Muscle of arm (tissue), 14 donors: ENCODE results near the gene B3GALT4. TPM values are rescaled to one million over a fixed set of nuclear protein-coding genes. Genes with fewer than 3 reads are reported as not detected.
"Not testable (repeated sequence)": the region's sequence is repeated elsewhere in the genome, so short reads cannot be mapped to it uniquely, and the experiment has no call there.

Experiments used
- DNase-seq: peaks from one replicate; pipeline ENCODE4 v3.0.0-alpha.2; 2013
- long read RNA-seq, 11 donors: transcript quantifications; one replicate each; lab custom pipeline, GENCODE V29; 2026
- polyA plus RNA-seq, 12 donors: library from polyadenylated mRNA; unstranded; fragments of 120-200 nt; gene quantifications; one replicate each; pipeline ENCODE4 v1.2.1, GENCODE V29; 2013; ENCODE audit not compliant: insufficient read length in 12 of 12

The B3GALT4 gene
- 1 to 10 TPM in 10 of 12 donors, not detected in 2; 1.3 to 3.8 (median 2.0) TPM for polyA plus RNA-seq
- long read RNA-seq, donor 1, transcript B3GALT4-204 (1 exons, 1,694 nt): major isoform, 18 of 18 reads
- long read RNA-seq, donor 1, partial matches to known transcripts: 0 of 18 reads
- long read RNA-seq, donor 1, other reads (novel, unspliced or antisense): 0 of 18 reads
- long read RNA-seq, donor 2, partial matches to known transcripts: 0 of 2 reads
- long read RNA-seq, donor 2, other reads (novel, unspliced or antisense): 0 of 2 reads
- long read RNA-seq, donor 3, partial matches to known transcripts: 0 of 3 reads
- long read RNA-seq, donor 3, other reads (novel, unspliced or antisense): 0 of 3 reads
- long read RNA-seq, donor 4: 0 reads
- long read RNA-seq, donor 5, partial matches to known transcripts: 0 of 2 reads
- long read RNA-seq, donor 5, other reads (novel, unspliced or antisense): 0 of 2 reads
- long read RNA-seq, donor 6, partial matches to known transcripts: 0 of 1 reads
- long read RNA-seq, donor 6, other reads (novel, unspliced or antisense): 0 of 1 reads
- long read RNA-seq, donor 7: 0 reads
- long read RNA-seq, donor 8, partial matches to known transcripts: 0 of 3 reads
- long read RNA-seq, donor 8, other reads (novel, unspliced or antisense): 0 of 3 reads
- long read RNA-seq, donor 9, partial matches to known transcripts: 0 of 2 reads
- long read RNA-seq, donor 9, other reads (novel, unspliced or antisense): 0 of 2 reads
- long read RNA-seq, donor 10, partial matches to known transcripts: 0 of 4 reads
- long read RNA-seq, donor 10, other reads (novel, unspliced or antisense): 0 of 4 reads
- long read RNA-seq, donor 11: 0 reads

GRCh38 chr6:33276864-33277662, at the start of gene B3GALT4:
TSS of gene B3GALT4 (plus strand) at chr6:33277123. CDS start at chr6:33277420, 297 bp downstream.
- DNase-seq: peak; percentile 63

- no peak for DNase-seq
Measured at GRCh38 chr6:33235221-33235634, 41.7 kb upstream of the B3GALT4 start.

DNA sequence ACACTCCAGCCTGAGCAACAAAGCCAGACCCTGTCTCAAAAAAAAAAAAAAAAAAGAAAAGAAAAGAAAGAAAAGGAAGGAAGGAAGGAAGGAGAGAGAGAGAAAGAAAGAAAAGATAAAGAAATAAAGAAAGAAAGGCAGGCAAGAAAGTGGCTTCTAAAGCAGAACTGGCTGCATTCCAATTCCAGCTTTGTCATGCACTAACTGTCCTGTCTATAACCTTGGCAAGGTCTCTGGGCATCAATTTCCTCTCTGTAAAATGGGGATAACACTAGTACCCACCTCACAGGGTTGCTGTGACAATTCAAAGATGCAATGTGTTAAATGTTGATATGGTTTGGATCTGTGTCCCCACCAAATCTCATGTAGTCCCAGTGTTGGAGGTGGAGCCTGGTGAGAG, 40.6 kb upstream of the B3GALT4 start:
- DNase-seq: no peak

DNA sequence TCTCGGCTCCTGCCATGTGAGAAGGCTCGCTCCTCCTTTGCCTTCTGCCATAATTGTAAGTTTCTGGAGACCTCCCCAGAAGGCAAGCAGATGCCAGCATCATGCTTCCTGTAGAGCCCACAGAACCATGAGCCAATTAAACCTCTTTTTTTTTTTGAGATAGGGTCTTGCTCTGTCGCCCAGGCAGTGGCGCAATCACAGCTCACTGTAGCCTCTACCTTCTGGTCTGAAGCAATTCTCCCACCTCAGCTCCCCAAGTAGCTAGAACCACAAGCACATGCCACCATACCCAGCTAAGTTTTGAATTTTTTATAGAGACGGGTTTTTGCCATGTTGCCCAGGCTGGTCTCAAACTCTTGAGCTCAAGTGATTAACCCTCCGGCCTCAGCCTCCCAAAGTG, 40.1 kb upstream of the B3GALT4 start:
- no peak for DNase-seq

DNA sequence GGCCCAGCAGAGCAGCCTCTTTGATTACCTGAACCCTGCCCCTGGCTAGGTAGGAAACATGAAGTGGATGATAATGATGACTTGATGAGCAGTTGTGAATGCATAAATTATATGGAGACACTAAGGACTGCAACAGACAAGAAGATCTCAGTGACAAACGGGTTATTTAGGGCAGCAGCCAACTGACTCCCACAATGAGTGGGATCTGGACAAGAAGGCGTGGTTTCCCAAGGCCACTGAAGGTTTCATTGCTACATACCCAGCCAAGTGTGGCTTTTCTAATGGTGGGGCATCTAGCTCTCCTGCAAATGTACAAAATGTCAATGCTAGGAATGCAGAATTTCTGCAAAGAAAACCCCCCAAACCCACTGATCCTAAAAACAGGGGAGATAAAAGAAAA, 39.2 kb upstream of the B3GALT4 start:
- DNase-seq: no peak

GRCh38 chr6:33241968-33242367, 35.0 kb upstream of the B3GALT4 start:
- no peak for DNase-seq

DNA sequence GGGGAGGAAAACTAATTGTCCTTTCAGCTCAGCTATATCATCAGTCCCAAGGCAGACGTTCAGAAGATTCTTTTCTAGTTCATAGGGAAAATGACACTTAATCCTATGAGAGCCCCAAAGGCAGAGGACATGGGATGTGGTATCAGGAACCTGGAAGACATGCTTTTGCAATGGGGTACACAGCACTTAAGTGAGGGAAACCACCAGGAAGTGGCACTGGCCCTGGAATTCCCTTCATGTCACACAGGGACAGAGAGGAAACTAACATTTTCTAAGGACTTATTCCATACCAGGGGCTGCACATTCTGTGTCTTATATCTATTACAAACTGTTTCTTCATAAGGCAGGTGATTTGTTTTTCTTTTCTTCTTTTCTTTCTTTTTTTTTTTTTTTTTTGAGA, 33.4 kb upstream of the B3GALT4 start:
- no peak for DNase-seq

DNA sequence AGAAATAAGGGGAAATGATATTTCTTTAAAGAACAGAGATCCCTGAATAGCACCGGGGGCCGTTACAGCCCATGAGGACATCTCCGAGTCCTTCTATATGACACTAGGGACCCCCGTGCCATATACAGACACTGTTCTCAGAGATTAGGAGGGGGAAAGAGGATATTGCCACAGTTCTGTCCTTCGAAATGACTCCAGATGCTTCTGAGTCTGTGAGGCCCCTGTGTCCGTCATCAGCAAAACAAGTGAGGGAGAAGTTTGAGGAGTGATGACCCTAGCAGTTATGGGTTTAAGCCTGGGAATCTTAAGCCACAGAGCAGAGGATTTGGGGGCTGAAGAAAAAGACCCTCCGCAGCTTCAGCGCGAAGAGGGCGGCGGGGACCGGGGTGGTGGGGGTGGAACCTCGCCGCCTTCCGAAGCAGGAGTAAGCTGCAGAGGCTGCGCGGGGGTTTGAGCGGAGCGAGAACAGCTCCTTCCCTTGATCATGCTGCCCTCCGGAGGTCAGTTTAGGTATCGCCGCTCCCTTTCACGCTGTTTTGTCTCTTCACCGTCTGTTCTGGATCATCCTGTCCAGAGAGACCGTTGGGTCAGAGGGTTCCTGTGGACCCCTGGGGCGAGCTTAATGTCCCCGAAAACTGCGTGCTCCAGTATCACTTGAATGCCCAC, 28.8 kb upstream of the B3GALT4 start:
- DNase-seq: peak; percentile 94

DNA sequence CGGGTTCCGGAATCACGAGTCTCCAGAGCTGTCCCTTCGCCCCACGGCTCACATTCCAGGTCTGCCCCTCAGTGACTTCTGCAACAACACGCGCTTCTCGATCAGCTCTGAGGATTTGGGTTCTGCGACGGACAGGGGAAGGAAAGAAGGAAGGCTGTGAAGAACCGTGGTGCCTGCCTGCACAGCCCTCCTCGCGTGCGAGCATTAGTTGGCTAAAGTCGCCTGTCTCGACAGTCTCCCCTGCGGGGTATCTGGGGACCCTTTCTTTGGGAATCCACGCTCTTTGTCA, 28.3 kb upstream of the B3GALT4 start:
- no peak for DNase-seq

GRCh38 chr6:33248932-33249731, 27.8 kb upstream of the B3GALT4 start:
- DNase-seq: peak; percentile 97

DNA sequence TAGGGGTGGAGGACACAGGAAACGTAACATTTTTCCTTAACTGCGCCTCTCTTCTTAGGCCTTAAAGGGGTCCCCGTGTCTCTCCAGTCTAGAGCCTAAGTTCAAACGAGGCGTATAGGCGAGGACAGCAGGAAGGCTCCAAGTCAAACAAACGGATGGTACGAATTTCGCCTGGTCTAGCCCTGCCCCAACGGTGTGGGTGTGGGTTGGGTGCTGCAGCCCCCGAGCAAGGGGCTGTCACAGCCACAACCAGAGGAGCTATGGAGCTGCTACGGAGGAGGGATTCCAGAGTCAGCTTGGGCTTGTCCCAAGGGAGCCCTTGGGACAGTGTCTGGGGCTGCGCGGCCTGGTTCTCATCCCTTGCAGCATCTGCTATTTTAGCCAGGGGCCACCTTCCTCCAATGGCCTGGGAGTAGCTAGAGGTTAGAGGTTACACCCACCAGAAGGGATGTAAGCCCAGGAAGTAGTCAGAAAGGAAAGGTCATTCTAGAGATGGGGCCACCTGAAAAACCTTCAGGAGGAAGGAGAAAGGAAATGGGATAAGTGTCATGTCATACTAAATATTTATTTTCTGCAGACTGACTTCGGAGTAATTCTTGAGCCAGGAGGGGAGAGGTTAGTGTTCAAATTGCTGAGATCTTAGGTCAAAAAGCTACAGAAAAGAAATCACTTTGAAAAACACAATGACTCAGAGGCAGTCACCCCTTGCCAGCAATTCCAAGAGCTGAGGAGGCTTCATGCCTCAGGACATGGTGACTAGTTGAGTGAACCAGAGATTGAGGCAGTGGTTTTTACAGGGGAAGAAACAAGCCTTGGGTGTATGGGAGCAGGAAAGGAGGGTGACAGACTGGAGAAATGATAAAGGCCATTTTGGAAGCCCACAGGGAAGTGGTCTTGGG, 26.9 kb upstream of the B3GALT4 start:
- no peak for DNase-seq

GRCh38 chr6:33250731-33251130, 26.2 kb upstream of the B3GALT4 start:
- DNase-seq: no peak

DNA sequence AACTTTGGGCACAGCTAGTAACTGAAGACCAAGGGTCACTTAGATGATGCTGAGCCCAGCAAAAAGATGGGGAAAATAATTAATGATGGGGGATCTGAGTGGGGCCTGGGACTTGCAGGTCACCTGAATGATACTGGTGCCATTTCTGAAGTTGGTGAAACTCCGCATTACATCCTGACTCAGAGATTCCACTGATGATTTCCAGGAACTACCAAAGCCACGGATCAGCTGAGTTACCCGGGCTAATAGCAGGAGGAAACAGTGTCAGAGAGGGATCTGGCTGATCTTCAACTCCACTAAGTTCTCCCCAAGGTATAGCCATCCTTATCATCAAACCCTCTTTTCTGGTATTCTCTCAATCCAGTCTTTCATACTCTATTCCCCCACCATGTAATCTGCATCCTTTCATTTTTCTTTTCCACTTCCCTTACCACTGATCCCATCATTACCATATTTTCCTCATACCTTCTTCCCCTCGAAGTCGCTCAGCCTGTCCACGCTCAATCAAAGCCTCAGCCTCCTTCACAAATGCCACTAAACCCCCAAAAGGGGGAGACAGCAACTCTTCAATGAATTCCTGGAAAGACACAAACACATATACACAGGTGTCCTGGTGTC, 25.4 kb upstream of the B3GALT4 start:
- no peak for DNase-seq

GRCh38 chr6:33252759-33253158, 24.2 kb upstream of the B3GALT4 start:
- DNase-seq: no peak

DNA sequence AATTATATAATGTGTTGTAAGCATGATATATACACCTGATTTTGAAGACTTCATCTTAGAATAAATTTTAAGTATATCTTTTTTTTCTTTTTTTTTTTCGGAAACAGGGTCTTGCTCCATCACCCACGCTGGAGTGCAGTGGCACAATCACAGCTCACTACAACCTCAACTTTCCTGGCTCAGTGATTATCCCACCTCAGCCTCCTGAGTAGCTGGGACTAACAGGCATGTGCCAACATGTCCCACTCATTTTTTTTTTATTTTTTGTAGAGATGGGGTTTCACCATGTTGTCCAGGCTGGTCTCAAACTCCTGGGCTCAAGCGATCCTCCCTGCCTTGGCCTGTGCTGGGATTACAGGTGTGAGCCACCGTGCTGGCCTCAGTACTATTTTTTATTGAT, 22.3 kb upstream of the B3GALT4 start:
- no peak for DNase-seq

- no peak for DNase-seq
Measured at GRCh38 chr6:33259032-33259431, 17.9 kb upstream of the B3GALT4 start.

DNA sequence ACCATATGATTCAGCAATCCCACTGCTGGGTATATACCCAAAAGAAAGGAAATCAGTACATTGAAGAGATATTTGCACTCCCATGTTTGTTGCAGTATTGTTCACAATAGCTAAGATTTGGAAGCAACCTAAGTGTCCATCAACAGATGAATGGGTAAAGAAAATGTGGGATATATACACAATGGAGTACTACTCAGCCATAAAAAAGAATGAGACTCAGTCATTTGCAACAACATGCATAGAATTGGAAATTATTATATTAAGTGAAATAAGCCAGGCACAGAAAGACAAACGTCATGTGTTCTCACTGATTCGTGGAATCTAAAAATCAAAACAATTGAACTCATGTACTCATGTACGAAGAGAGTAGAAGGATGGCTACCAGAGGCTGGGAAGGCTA, 14.4 kb upstream of the B3GALT4 start:
- not testable (repeated sequence) for DNase-seq

- DNase-seq: no peak
Measured at GRCh38 chr6:33264015-33264414, 12.9 kb upstream of the B3GALT4 start.

GRCh38 chr6:33271117-33271467, 5.8 kb upstream of the B3GALT4 start:
- DNase-seq: no peak
